K562 (cell line): ENCODE measurements around the gene PTPRC. TPM values are rescaled to one million over a fixed set of nuclear protein-coding genes. Genes with fewer than 3 reads are reported as not detected.
A peak's percentile ranks its signal among the peaks of the same experiment; 100 is the strongest.

Experiments
- ARHGAP35 ChIP-seq: fragments of 450-650 bp; IDR thresholded peaks from 2 replicates; pipeline ENCODE4 v1.6.1; 2018; ENCODE audit not compliant: partially characterized antibody
- ARID2 ChIP-seq: fragments of 450-650 bp; IDR thresholded peaks from 2 replicates; pipeline ENCODE4 v1.6.1; 2017; ENCODE audit warnings: antibody characterized with exemption, mild to moderate bottlenecking
- CREBBP ChIP-seq: IDR thresholded peaks from one replicate; pipeline ENCODE4 v1.6.1; 2012; ENCODE audit warnings: low read depth, mild to moderate bottlenecking, control low read depth, inconsistent platforms, low read length
- DLX4 ChIP-seq: fragments of 250-450 bp; sonication (Bioruptor Pico); IDR thresholded peaks from 2 replicates; pipeline ENCODE4 v1.6.1; 2021; ENCODE audit warnings: mild to moderate bottlenecking
- ESRRB ChIP-seq: fragments of 250-450 bp; sonication (Bioruptor Pico); IDR thresholded peaks from 2 replicates; pipeline ENCODE4 v1.5.0; 2020; ENCODE audit warnings: mild to moderate bottlenecking, moderate library complexity, borderline replicate concordance
- FOS ChIP-seq: IDR thresholded peaks from 3 replicates; pipeline ENCODE4 v1.6.1; 2011; ENCODE audit not compliant: insufficient read length; ENCODE audit errors: extremely low read depth
- FOXM1 ChIP-seq, 2 experiments: fragments of 450-650 bp in 1 of 2; sonication (generic) in 1 of 2; formaldehyde crosslinking in 1 of 2; IDR thresholded peaks; 2 replicates each; pipeline versions ENCODE4 v1.6.1 to v1.9.0; 2017 to 2022; ENCODE audit warnings: low read depth in 2 of 2, mild to moderate bottlenecking in 2 of 2, missing genetic modification reagents in 1 of 2, moderate library complexity in 1 of 2
- GMEB1 ChIP-seq: fragments of 250-450 bp; sonication (Bioruptor Pico); IDR thresholded peaks from 2 replicates; pipeline ENCODE4 v1.4.0; 2020; ENCODE audit warnings: mild to moderate bottlenecking
- HBP1 ChIP-seq: fragments of 450-650 bp; formaldehyde crosslinking; IDR thresholded peaks from 2 replicates; pipeline ENCODE4 v1.4.0; 2022; ENCODE audit warnings: missing genetic modification characterization
- HIVEP1 ChIP-seq: fragments of 250-450 bp; sonication (Bioruptor Pico); IDR thresholded peaks from 2 replicates; pipeline ENCODE4 v1.4.0; 2020; ENCODE audit warnings: mild to moderate bottlenecking
- HMG20A ChIP-seq: fragments of 450-650 bp; formaldehyde crosslinking; conservative IDR thresholded peaks from 2 replicates; pipeline ENCODE4 v1.4.0; 2020; ENCODE audit warnings: mild to moderate bottlenecking, mixed read lengths
- HOXB6 ChIP-seq: fragments of 250-450 bp; sonication (Bioruptor Pico); IDR thresholded peaks from 2 replicates; pipeline ENCODE4 v1.5.1; 2022; ENCODE audit warnings: mild to moderate bottlenecking, borderline replicate concordance
- KHSRP ChIP-seq: fragments of 450-650 bp; IDR thresholded peaks from 2 replicates; pipeline ENCODE4 v1.6.1; 2017
- MAFK ChIP-seq: IDR thresholded peaks from 2 replicates; pipeline ENCODE4 v1.6.1; 2011; ENCODE audit warnings: low read length, improper control_type of control experiment
- NCOA1 ChIP-seq: fragments of 450-650 bp; IDR thresholded peaks from 2 replicates; pipeline ENCODE4 v1.6.1; 2016; ENCODE audit warnings: low read depth
- NR1H2 ChIP-seq: sonication (generic); formaldehyde crosslinking; IDR thresholded peaks from 2 replicates; pipeline ENCODE4 v1.4.0; 2020; ENCODE audit warnings: mild to moderate bottlenecking, missing genetic modification reagents
- PCBP2 ChIP-seq: fragments of 200-400 bp; formaldehyde crosslinking; IDR thresholded peaks from 2 replicates; pipeline ENCODE4 v1.6.1; 2018; ENCODE audit warnings: low read length, low read depth, mild to moderate bottlenecking, moderate library complexity; ENCODE audit not compliant: poor library complexity, severe bottlenecking
- SMAD4 ChIP-seq: fragments of 250-450 bp; sonication (Bioruptor Pico); conservative IDR thresholded peaks from 2 replicates; pipeline ENCODE4 v1.8.0; 2021; ENCODE audit warnings: inconsistent platforms, mild to moderate bottlenecking, moderate library complexity
- SMARCB1 ChIP-seq: IDR thresholded peaks from 2 replicates; pipeline ENCODE4 v1.6.1; 2011; ENCODE audit warnings: improper control_type of control experiment, low read depth; ENCODE audit not compliant: insufficient read length
- SNIP1 ChIP-seq: fragments of 450-650 bp; IDR thresholded peaks from 2 replicates; pipeline ENCODE4 v1.7.1; 2017; ENCODE audit warnings: low read depth, mild to moderate bottlenecking
- THRB ChIP-seq: fragments of 450-650 bp; formaldehyde crosslinking; conservative IDR thresholded peaks from 2 replicates; pipeline ENCODE4 v1.4.0; 2022; ENCODE audit warnings: mild to moderate bottlenecking, missing genetic modification characterization
- ZNF184 ChIP-seq: sonication (generic); formaldehyde crosslinking; IDR thresholded peaks from 2 replicates; pipeline ENCODE4 v1.5.0; 2020; ENCODE audit warnings: missing genetic modification reagents
- ZNF217 ChIP-seq: sonication (generic); formaldehyde crosslinking; IDR thresholded peaks from 2 replicates; pipeline ENCODE4 v1.8.0; 2022; ENCODE audit warnings: mild to moderate bottlenecking, missing genetic modification reagents
- ZNF347 ChIP-seq: fragments of 450-650 bp; formaldehyde crosslinking; IDR thresholded peaks from 2 replicates; pipeline ENCODE4 v1.4.0; 2020; ENCODE audit warnings: low read depth, mild to moderate bottlenecking, moderate library complexity
- ZNF445 ChIP-seq: fragments of 250-450 bp; sonication (Bioruptor Pico); IDR thresholded peaks from 2 replicates; pipeline ENCODE4 v1.4.0; 2020; ENCODE audit warnings: low read depth, mild to moderate bottlenecking, moderate library complexity
- polyA plus RNA-seq, 8 experiments: library from polyadenylated mRNA; depleted of rRNA in 4 of 8; stranded (reverse) in 5 of 8; unstranded in 3 of 8; fragments of >200 nt; fragmentation: Nextera tagmentation in 2 of 8; fragmentation: Illumina TruSeq in 1 of 8; extraction: Ambion mirVana in 2 of 8; extraction: Trizol in 1 of 8; gene quantifications; 2 replicates each; pipeline versions ENCODE4 v1.2.1 to v1.2.3, GENCODE V29; 2011 to 2014; ENCODE audit warnings: inconsistent platforms in 1 of 8, missing spikeins in 1 of 8
- total RNA-seq, 7 experiments: library from RNA; depleted of rRNA in 6 of 7; stranded (reverse); fragments of >200 nt in 6 of 7; fragmentation: Illumina TruSeq in 2 of 7; extraction: Trizol in 2 of 7; gene quantifications; 2 replicates each; pipeline versions ENCODE4 v1.2.1 to v1.2.3, GENCODE V29; 2011 to 2021; ENCODE audit warnings: low replicate concordance in 1 of 7

Gene PTPRC
- total and polyA plus RNA-seq, 9 of the 15 experiments (the other 6 are each of a cell fraction or from before 2014, with no cell fraction given) = 7.1 to 107 (median 62.9) TPM

- TF ChIP-seq DLX4 (CRISPR knock-in tag) (no peak), ZNF184 (no peak), ZNF347 (CRISPR knock-in tag) (no peak), ZNF445 (0 out of 2 replicates have a peak, but pooled peaks have one; percentile 55), SMARCB1 (no peak), FOS (no peak), ARHGAP35 (no peak), ESRRB (CRISPR knock-in tag) (no peak), ZNF217 (CRISPR knock-in tag) (no peak), SMAD4 (CRISPR knock-in tag) (no peak), CREBBP (no peak), NR1H2 (CRISPR knock-in tag) (no peak), HIVEP1 (CRISPR knock-in tag) (no peak), KHSRP (no peak), PCBP2 (no peak), HOXB6 (no peak), THRB (no peak), NCOA1 (no peak), SNIP1 (no peak), GMEB1 (no peak), ARID2 (no peak), MAFK (peak; percentile 39), HBP1 (CRISPR knock-in tag) (0 out of 2 replicates have a peak, but pooled peaks have one; percentile 33), HMG20A (CRISPR knock-in tag) (no peak), FOXM1 (IDR thresholded peaks at IDR 0.05; ENCODE audit: low read depth) (0 out of 2 replicates have a peak, but pooled peaks have one; percentile 48), FOXM1 (CRISPR knock-in tag; IDR thresholded peaks at IDR 0.05; ENCODE audit: low read depth) (no peak)
Observed at GRCh38 chr1:198681831-198682759, 43.3 kb downstream of the PTPRC start (continued).
